Measurements from ENCODE around the gene MGAT2. TPM values are rescaled to one million over a fixed set of nuclear protein-coding genes. Genes with fewer than 3 reads are reported as not detected.

The MGAT2 gene
- total and polyA plus RNA-seq, 11 donors = 6.8 to 28.8 (median 16.4) TPM

GRCh38 chr14:49598189-49598484 is 22.5 kb upstream of the MGAT2 start:
- DNase-seq = peak in 2 of 5 donors; percentile 29 to 34
- intact Hi-C loops (cut with DNase I) = loop anchor here in 2 of 10 donors (1.0 to 2.0 kb wide), 2 partner anchors 11 to 23 kb away; partner anchors contain the start of genes MGAT2 (in 1 of the 2) and RPL36AL (in 1 of the 2)
- H3K27me3 ChIP-seq = no peaks in the 10 kb centered on the region
- TF ChIP-seq CTCF (IDR thresholded peaks at IDR 0.05) (no peak), POLR2A (IDR thresholded peaks at IDR 0.05) (no peak)
- 0 to 1% (median 0%) methylated on average over 15 of the region's 15 CpGs for WGBS, 4 donors
- peak overlapping the region; percentile 83 to 98 (median 92) for H3K27ac ChIP-seq
- no peaks in the 10 kb centered on the region for H3K9me3 ChIP-seq
- H3K36me3 ChIP-seq = peaks cover 0 to 10% (median 0%) of the 10 kb centered on the region in 9 donors
- peaks cover 0 to 42% (median 7%) of the 10 kb centered on the region in 12 donors for H3K4me1 ChIP-seq
- peak in 3 of 4 donors; percentile 6 to 33 (median 27) for ATAC-seq
- peak overlapping the region; percentile 63 to 97 (median 78) for H3K4me3 ChIP-seq

GRCh38 chr14:49598485-49599300 is 21.9 kb upstream of the MGAT2 start, which contains the start of gene LRR1:
LRR1 (plus strand) TSS chr14:49598940; CDS start chr14:49599021, 81 bp downstream.
- no peaks in the 10 kb centered on the region for H3K27me3 ChIP-seq
- peak within 1 kb of the TSS; percentile 63 to 97 (median 78) for H3K4me3 ChIP-seq
- TF ChIP-seq CTCF (IDR thresholded peaks at IDR 0.05) (peak in 2 of 12 donors; percentile 23), POLR2A (IDR thresholded peaks at IDR 0.05) (peak in 1 of 2 donors; percentile 29)
- peak within 1 kb of the TSS; percentile 83 to 98 (median 92) for H3K27ac ChIP-seq
- peak; percentile 86 to 92 (median 90) for ATAC-seq
- peaks cover 0 to 13% (median 0%) of the 10 kb centered on the region in 9 donors for H3K36me3 ChIP-seq
- intact Hi-C loops (cut with DNase I) = loop anchor here in 2 of 10 donors (1.0 to 2.0 kb wide), 2 partner anchors 11 to 22 kb away; partner anchors contain the start of genes MGAT2 (in 1 of the 2) and RPL36AL (in 1 of the 2)
- peaks cover 0 to 42% (median 7%) of the 10 kb centered on the region in 12 donors for H3K4me1 ChIP-seq
- no peaks in the 10 kb centered on the region for H3K9me3 ChIP-seq
- WGBS, 4 donors = 0 to 1% (median 0%) methylated on average over 45 to 77 of the region's 77 CpGs
- DNase-seq = peak; percentile 82 to 93 (median 88)

- Histone ChIP-seq H3K27me3 (no peaks in the 10 kb centered on the region), H3K4me3 (no peak overlapping the region), H3K27ac (no peak overlapping the region), H3K36me3 (peaks cover 0 to 49% (median 6%) of the 10 kb centered on the region in 9 donors), H3K4me1 (no peaks in the 10 kb centered on the region), H3K9me3 (no peaks in the 10 kb centered on the region)
- intact Hi-C loops (cut with DNase I) = no loop called here
- ATAC-seq (no peak), DNase-seq (no peak)
- TF ChIP-seq CTCF (IDR thresholded peaks at IDR 0.05) (no peak), POLR2A (IDR thresholded peaks at IDR 0.05) (no peak)
- 89 to 98% (median 97%) methylated on average over 6 of the region's 6 CpGs for WGBS, 4 donors
Measured at GRCh38 chr14:49607583-49607982, 13.0 kb upstream of the MGAT2 start.

- DNase-seq = no peak
- no peaks in the 10 kb centered on the region for H3K27me3 ChIP-seq
- TF ChIP-seq CTCF (IDR thresholded peaks at IDR 0.05) (no peak), POLR2A (IDR thresholded peaks at IDR 0.05) (no peak)
- WGBS, 4 donors = 93 to 97% (median 95%) methylated on average over 4 of the region's 4 CpGs
- no peak overlapping the region for H3K4me3 ChIP-seq
- intact Hi-C loops (cut with DNase I) = no loop called here
- ATAC-seq = no peak
- no peak overlapping the region for H3K27ac ChIP-seq
- H3K4me1 ChIP-seq = peaks cover 0 to under 1% (median 0%) of the 10 kb centered on the region in 12 donors
- H3K36me3 ChIP-seq = peaks cover 0 to 26% (median 9%) of the 10 kb centered on the region in 9 donors
- H3K9me3 ChIP-seq = no peaks in the 10 kb centered on the region
Measured at GRCh38 chr14:49612251-49612650, 8.3 kb upstream of the MGAT2 start.
